HepG2 (cell line): ENCODE data around the gene SEMA7A. TPM values are rescaled to one million over a fixed set of nuclear protein-coding genes. Genes with fewer than 3 reads are reported as not detected.

ENCODE experiments used
- ATF7 ChIP-seq, 2 experiments: fragments of 450-650 bp in 1 of 2; sonication (generic) in 1 of 2; formaldehyde crosslinking in 1 of 2; IDR thresholded peaks; 2 replicates each; pipeline versions ENCODE4 v1.4.0 to v1.6.1; 2016 to 2020; ENCODE audit warnings: antibody characterized with exemption in 1 of 2, mild to moderate bottlenecking in 1 of 2, missing genetic modification reagents in 1 of 2
- BHLHE40 ChIP-seq: IDR thresholded peaks from 2 replicates; pipeline ENCODE4 v1.6.1; 2011; ENCODE audit warnings: low read length, improper control_type of control experiment
- HCFC1 ChIP-seq: fragments of 150-350 bp; IDR thresholded peaks from 2 replicates; pipeline ENCODE4 v1.6.1; 2014; ENCODE audit warnings: low read depth, low read length
- IRX3 ChIP-seq: sonication (generic); formaldehyde crosslinking; IDR thresholded peaks from 2 replicates; pipeline ENCODE4 v1.8.1; 2023; ENCODE audit warnings: mild to moderate bottlenecking, low read depth, missing genetic modification reagents, borderline replicate concordance
- KLF13 ChIP-seq: sonication (generic); formaldehyde crosslinking; IDR thresholded peaks from 2 replicates; pipeline ENCODE4 v1.4.0; 2020; ENCODE audit warnings: mild to moderate bottlenecking, missing genetic modification reagents
- NFYC ChIP-seq: IDR thresholded peaks from 2 replicates; pipeline ENCODE4 v1.6.1; 2016; ENCODE audit warnings: missing genetic modification reagents, missing compliant biosample characterization
- POLR2AphosphoS5 ChIP-seq: IDR thresholded peaks from 2 replicates; pipeline ENCODE4 v1.6.1; 2012; ENCODE audit warnings: low read depth, low read length
- RBFOX2 ChIP-seq: fragments of 200-400 bp; formaldehyde crosslinking; IDR thresholded peaks from 2 replicates; pipeline ENCODE4 v1.6.1; 2017; ENCODE audit warnings: low read depth, mild to moderate bottlenecking, low read length
- RFXAP ChIP-seq: sonication (generic); formaldehyde crosslinking; IDR thresholded peaks from 2 replicates; pipeline ENCODE4 v1.4.0; 2020; ENCODE audit warnings: missing genetic modification reagents, borderline replicate concordance
- SIN3A ChIP-seq: IDR thresholded peaks from 2 replicates; pipeline ENCODE4 v1.6.1; 2011; ENCODE audit warnings: low read depth, mild to moderate bottlenecking, control low read depth, low read length, borderline replicate concordance
- TCF12 ChIP-seq, 2 experiments: fragments of 450-650 bp in 1 of 2; sonication (generic) in 1 of 2; formaldehyde crosslinking in 1 of 2; IDR thresholded peaks; 2 replicates each; pipeline versions ENCODE4 v1.6.1 to v1.8.0; 2017 to 2022; ENCODE audit warnings: antibody characterized with exemption in 1 of 2, mild to moderate bottlenecking in 1 of 2, missing genetic modification reagents in 1 of 2, moderate library complexity in 1 of 2
- TEAD2 ChIP-seq: sonication (generic); formaldehyde crosslinking; IDR thresholded peaks from 2 replicates; pipeline ENCODE4 v1.9.0; 2021; ENCODE audit warnings: missing genetic modification reagents
- THAP11 ChIP-seq: IDR thresholded peaks from 2 replicates; pipeline ENCODE4 v1.6.1; 2016; ENCODE audit warnings: missing biosample characterization, missing genetic modification reagents
- ZFP36L2 ChIP-seq: sonication (generic); formaldehyde crosslinking; IDR thresholded peaks from 2 replicates; pipeline ENCODE4 v1.4.0; 2020; ENCODE audit warnings: missing genetic modification reagents
- ZNF205 ChIP-seq: IDR thresholded peaks from 2 replicates; pipeline ENCODE4 v1.6.1; 2018; ENCODE audit warnings: missing biosample characterization, missing genetic modification reagents
- ZNF235 ChIP-seq: sonication (generic); formaldehyde crosslinking; IDR thresholded peaks from 2 replicates; pipeline ENCODE4 v1.8.1; 2023; ENCODE audit warnings: mild to moderate bottlenecking, missing genetic modification reagents, borderline replicate concordance
- ZNF337 ChIP-seq: sonication (generic); formaldehyde crosslinking; IDR thresholded peaks from 2 replicates; pipeline ENCODE4 v1.5.1; 2020; ENCODE audit warnings: missing genetic modification reagents, low read depth, mild to moderate bottlenecking, borderline replicate concordance
- ZNF34 ChIP-seq: sonication (generic); formaldehyde crosslinking; IDR thresholded peaks from 2 replicates; pipeline ENCODE4 v1.4.0; 2020; ENCODE audit warnings: mild to moderate bottlenecking, missing genetic modification reagents, borderline replicate concordance
- ZNF451 ChIP-seq: sonication (generic); formaldehyde crosslinking; IDR thresholded peaks from 2 replicates; pipeline ENCODE4 v1.5.0; 2020; ENCODE audit warnings: mild to moderate bottlenecking, missing genetic modification reagents
- ZNF557 ChIP-seq: sonication (generic); formaldehyde crosslinking; IDR thresholded peaks from 2 replicates; pipeline ENCODE4 v1.4.0; 2020; ENCODE audit warnings: missing genetic modification reagents
- ZNF570 ChIP-seq: sonication (generic); formaldehyde crosslinking; IDR thresholded peaks from 2 replicates; pipeline ENCODE4 v1.4.0; 2020; ENCODE audit warnings: mild to moderate bottlenecking, missing genetic modification reagents, borderline replicate concordance
- ZNF772 ChIP-seq: sonication (generic); formaldehyde crosslinking; IDR thresholded peaks from 2 replicates; pipeline ENCODE4 v1.5.0; 2020; ENCODE audit warnings: mild to moderate bottlenecking, missing genetic modification reagents
- ZNF792 ChIP-seq: IDR thresholded peaks from 2 replicates; pipeline ENCODE4 v1.6.1; 2016
- ZXDC ChIP-seq: sonication (generic); formaldehyde crosslinking; IDR thresholded peaks from 2 replicates; pipeline ENCODE4 v1.5.0; 2020; ENCODE audit warnings: mild to moderate bottlenecking, missing genetic modification reagents
- polyA plus RNA-seq, 8 experiments: library from polyadenylated mRNA; depleted of rRNA in 3 of 8; stranded (reverse) in 7 of 8; unstranded in 1 of 8; fragments of >200 nt; fragmentation: Illumina TruSeq in 4 of 8; extraction: Trizol in 4 of 8; gene quantifications; 2 replicates each; pipeline versions ENCODE4 v1.2.1 to v1.2.3, GENCODE V29; 2011 to 2016; ENCODE audit warnings: low read depth in 4 of 8, missing spikeins in 1 of 8, mixed read lengths in 1 of 8; ENCODE audit not compliant: insufficient read depth in 1 of 8
- total RNA-seq, 5 experiments: library from RNA; depleted of rRNA; stranded (reverse); fragments of >200 nt; fragmentation: Illumina TruSeq; extraction: Trizol; gene quantifications; 2 replicates each; pipeline ENCODE4 v1.2.3, GENCODE V29; 2016; ENCODE audit warnings: low read depth in 1 of 5
- TF ChIP-seq, protein P1 (sequence below): sonication (generic); formaldehyde crosslinking; IDR thresholded peaks from 2 replicates; pipeline ENCODE4 v1.5.1; 2020; ENCODE audit warnings: mild to moderate bottlenecking, missing genetic modification reagents, borderline replicate concordance
- TF ChIP-seq, protein P2 (sequence below): sonication (generic); formaldehyde crosslinking; IDR thresholded peaks from 2 replicates; pipeline ENCODE4 v1.5.1; 2020; ENCODE audit warnings: mild to moderate bottlenecking, missing genetic modification reagents

SEMA7A gene
- total and polyA plus RNA-seq, 2 of the 13 experiments (the other 11 are each of a cell fraction or from before 2014, with no cell fraction given): 9.0 to 15.8 TPM

DNA sequence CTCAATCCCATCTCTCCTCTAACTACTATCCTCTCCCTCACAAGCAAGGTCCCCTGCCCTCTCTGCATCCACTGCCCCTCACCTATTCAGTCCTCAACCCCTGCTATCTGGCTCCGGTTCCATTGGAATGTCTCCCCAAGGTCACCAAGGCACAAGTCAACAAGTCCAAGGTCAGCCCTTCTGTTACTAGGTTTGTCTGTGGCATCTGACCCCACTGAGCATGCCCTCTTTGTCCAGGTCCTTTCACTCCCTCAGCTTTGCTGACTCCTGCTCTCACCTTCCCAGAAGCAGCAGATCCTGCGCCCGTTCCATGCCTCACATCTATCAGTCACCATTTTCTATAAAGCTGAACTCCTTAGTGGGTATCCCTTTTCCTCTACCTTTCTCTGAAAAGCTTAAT, 8.3 kb upstream of the SEMA7A start (continued):
- TF ChIP-seq ZXDC: no peak
- no peak for TF ChIP-seq ZNF451
- no peak for TF ChIP-seq TCF12 (IDR thresholded peaks at IDR 0.05)
- TF ChIP-seq TCF12 (CRISPR knock-in tag; IDR thresholded peaks at IDR 0.05): no peak
- TF ChIP-seq ZNF205 (CRISPR knock-in tag): no peak
- TF ChIP-seq TEAD2: no peak
- TF ChIP-seq RBFOX2: peak; percentile 78
- no peak for TF ChIP-seq BHLHE40
- TF ChIP-seq POLR2AphosphoS5: peak; percentile 68
- TF ChIP-seq HCFC1: no peak
- TF ChIP-seq NFYC (CRISPR knock-in tag): no peak
- no peak for TF ChIP-seq ATF7 (IDR thresholded peaks at IDR 0.05)
- no peak for TF ChIP-seq ATF7 (CRISPR knock-in tag; IDR thresholded peaks at IDR 0.05)
- TF ChIP-seq ZNF772: peak; percentile 47; the same call in 1 of the 2 replicates
- TF ChIP-seq SIN3A: peak; percentile 37; the same call in 1 of the 2 replicates
- no peak for TF ChIP-seq ZNF34 (CRISPR knock-in tag)
- TF ChIP-seq IRX3 (CRISPR knock-in tag): no peak
- no peak for TF ChIP-seq ZNF235 (CRISPR knock-in tag)
- peak; percentile 65 for TF ChIP-seq THAP11 (CRISPR knock-in tag)
- TF ChIP-seq ZNF557: no peak
- TF ChIP-seq, protein P1, sequence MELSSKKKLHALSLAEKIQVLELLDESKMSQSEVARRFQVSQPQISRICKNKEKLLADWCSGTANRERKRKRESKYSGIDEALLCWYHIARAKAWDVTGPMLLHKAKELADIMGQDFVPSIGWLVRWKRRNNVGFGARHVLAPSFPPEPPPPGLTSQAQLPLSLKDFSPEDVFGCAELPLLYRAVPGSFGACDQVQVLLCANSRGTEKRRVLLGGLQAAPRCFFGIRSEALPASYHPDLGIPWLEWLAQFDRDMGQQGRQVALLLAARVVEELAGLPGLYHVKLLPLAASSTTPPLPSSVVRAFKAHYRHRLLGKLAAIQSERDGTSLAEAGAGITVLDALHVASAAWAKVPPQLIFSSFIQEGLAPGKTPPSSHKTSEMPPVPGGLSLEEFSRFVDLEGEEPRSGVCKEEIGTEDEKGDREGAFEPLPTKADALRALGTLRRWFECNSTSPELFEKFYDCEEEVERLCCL: no peak
- no peak for TF ChIP-seq KLF13 (CRISPR knock-in tag)
- TF ChIP-seq, protein P2, sequence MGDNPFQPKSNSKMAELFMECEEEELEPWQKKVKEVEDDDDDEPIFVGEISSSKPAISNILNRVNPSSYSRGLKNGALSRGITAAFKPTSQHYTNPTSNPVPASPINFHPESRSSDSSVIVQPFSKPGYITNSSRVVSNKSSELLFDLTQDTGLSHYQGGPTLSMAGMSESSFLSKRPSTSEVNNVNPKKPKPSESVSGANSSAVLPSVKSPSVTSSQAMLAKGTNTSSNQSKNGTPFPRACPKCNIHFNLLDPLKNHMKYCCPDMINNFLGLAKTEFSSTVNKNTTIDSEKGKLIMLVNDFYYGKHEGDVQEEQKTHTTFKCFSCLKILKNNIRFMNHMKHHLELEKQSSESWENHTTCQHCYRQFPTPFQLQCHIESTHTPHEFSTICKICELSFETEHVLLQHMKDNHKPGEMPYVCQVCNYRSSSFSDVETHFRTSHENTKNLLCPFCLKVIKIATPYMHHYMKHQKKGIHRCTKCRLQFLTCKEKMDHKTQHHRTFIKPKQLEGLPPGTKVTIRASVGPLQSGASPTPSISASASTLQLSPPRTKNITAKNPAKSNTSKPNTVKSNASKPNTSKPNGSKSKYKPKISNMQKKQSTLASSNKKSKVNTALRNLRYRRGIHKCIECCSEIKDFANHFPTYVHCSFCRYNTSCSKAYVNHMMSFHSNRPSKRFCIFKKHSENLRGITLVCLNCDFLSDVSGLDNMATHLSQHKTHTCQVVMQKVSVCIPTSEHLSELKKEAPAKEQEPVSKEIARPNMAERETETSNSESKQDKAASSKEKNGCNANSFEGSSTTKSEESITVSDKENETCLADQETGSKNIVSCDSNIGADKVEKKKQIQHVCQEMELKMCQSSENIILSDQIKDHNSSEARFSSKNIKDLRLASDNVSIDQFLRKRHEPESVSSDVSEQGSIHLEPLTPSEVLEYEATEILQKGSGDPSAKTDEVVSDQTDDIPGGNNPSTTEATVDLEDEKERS: no peak
- no peak for TF ChIP-seq ZNF337 (CRISPR knock-in tag)
- TF ChIP-seq ZNF792: no peak
- no peak; the same call in 1 of the 2 replicates for TF ChIP-seq RFXAP
- no peak for TF ChIP-seq ZFP36L2
- no peak for TF ChIP-seq ZNF570 (CRISPR knock-in tag)
